Stimulated activated CD4-positive, alpha-beta T cell treated with anti-CD3 and anti-CD28 coated beads, Interleukin-4, amount 100 ng/mL, for 24 hours (primary cell): Measurements from ENCODE around the gene SEMA6A.
A peak's percentile ranks its signal among the peaks of the same experiment; 100 is the strongest.

Experiments used
- DNase-seq: peaks from one replicate; pipeline ENCODE4 v3.0.0-alpha.2; 2020

Gene SEMA6A

GRCh38 chr5:116574367-116575325 is at the start of gene SEMA6A:
SEMA6A (minus strand) TSS chr5:116574823; CDS start chr5:116504944, 69,879 bp downstream.
- peak; percentile 47 for DNase-seq

GRCh38 chr5:116622375-116623050 is 47.9 kb upstream of the SEMA6A start:
- no peak for DNase-seq

- no peak for DNase-seq
Observed at GRCh38 chr5:116621599-116621998, 47.0 kb upstream of the SEMA6A start.

DNA sequence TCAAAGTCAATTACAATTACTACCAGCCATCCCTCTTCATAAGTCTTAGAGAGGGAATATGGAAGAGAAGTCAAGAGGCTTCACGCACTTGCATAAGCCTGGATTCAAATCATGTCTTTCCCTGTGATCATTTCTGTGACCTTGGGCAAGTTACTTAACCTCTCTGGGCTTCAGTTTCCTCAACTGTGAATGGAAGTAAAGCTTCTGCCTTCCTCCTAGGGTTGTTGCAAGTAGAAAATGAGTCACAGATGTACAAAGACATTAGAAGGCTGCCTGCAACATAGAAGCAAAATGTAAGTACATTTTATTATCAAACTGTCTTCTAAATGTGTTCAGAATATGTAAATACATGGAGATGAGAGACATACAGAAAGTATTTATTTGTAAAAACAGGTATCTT is 42.3 kb upstream of the SEMA6A start:
- no peak for DNase-seq

DNA sequence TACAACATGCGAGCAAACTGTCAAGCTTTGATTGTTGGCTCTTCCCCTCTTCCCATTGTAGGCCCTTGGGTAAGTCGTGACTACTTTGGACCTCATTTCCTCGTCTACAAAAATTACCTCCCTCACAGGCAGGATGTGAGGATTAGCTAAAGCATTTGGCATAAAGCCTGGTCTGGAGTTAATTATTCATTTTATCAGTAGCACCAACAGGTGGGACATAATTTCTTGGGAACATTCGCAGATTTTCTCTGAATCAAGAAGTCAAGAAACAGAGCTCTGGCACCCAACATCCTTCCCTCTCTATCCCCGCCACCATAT is 39.9 kb upstream of the SEMA6A start:
- DNase-seq = no peak

DNA sequence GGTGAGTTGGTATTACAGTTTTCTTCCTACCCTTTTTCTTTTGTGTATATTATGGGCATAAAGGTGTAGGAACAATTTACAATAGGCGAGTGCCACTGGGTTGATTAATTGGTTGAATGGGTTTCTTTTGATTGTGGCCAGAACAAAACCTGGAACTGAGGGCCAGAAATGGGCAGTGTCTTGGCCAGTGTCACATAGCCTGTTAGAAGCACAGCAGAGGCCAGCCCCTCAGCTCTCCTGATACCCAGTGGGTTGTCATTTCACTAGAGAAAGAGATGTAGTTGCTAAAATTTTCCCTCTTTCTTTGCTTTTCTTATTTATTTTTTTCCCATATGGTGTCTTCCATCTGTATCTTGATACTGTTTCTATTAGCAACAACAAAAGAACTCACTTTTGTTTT is 38.8 kb upstream of the SEMA6A start:
- no peak for DNase-seq

DNA sequence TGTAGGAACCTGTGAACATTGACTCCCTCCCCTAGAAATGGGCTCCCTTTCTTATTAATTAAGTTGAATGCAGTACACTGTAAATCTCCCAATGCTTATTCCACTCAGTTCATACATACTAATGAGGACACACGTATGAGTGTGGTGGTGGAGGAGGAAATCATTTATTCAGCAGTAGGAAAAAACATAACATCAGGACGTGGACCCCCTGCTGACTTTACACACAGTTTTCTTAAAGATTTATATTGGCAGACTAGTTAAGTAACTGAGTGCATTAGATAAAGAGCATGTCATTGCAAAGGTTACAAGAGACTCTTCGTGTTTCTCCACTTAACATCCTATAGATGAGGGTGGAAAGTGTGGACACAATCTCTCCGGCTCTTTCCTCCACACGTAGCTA is 37.8 kb upstream of the SEMA6A start:
- DNase-seq = no peak

GRCh38 chr5:116605310-116606070 is 30.9 kb upstream of the SEMA6A start:
- no peak for DNase-seq

GRCh38 chr5:116604805-116605204 is 30.2 kb upstream of the SEMA6A start:
- no peak for DNase-seq

GRCh38 chr5:116600876-116601275 is 26.3 kb upstream of the SEMA6A start:
- no peak for DNase-seq

GRCh38 chr5:116598911-116599310 is 24.3 kb upstream of the SEMA6A start:
- DNase-seq = no peak

- no peak for DNase-seq
Observed at GRCh38 chr5:116595498-116595897, 20.9 kb upstream of the SEMA6A start.

DNA sequence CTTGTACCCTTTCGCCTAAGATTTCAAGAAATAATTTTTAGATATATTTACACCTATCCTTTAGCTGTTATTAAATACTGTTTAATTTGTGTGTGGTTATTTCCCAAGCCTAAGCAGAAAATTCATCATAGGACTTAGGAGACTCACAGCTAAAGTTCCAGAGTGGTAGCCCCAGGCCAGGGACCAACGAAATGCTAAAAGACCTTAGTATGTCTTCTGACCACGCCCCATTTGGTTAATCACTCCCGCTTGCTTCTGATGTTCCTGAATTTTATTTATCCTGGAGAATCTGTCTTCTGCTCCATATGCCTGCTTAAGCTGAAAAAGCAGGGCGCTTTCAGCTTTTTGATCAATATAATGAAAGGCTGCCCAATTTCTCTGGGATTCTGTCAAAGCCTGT is 18.7 kb upstream of the SEMA6A start:
- DNase-seq = no peak

DNA sequence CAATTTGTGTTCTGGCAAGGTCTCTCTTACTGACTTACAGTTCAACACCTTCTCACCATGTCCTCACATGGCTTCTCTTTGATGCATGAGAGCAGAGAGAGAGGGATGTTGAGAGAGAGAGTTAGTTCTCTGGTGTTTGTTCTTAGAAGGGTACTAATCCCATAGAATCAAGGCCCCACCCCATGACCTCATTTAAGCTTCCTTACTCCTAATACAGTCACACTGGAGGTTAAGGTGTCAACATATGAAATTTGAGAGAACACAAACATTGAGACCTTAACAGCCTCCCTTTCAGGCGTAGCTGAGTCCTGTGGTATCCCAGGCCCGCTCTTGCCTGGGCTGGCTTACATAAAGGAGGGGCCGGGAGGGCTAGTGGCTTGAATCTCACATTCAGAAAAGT is 10.6 kb upstream of the SEMA6A start:
- no peak for DNase-seq

- DNase-seq = no peak
Observed at GRCh38 chr5:116583862-116584222, 9.2 kb upstream of the SEMA6A start.

DNA sequence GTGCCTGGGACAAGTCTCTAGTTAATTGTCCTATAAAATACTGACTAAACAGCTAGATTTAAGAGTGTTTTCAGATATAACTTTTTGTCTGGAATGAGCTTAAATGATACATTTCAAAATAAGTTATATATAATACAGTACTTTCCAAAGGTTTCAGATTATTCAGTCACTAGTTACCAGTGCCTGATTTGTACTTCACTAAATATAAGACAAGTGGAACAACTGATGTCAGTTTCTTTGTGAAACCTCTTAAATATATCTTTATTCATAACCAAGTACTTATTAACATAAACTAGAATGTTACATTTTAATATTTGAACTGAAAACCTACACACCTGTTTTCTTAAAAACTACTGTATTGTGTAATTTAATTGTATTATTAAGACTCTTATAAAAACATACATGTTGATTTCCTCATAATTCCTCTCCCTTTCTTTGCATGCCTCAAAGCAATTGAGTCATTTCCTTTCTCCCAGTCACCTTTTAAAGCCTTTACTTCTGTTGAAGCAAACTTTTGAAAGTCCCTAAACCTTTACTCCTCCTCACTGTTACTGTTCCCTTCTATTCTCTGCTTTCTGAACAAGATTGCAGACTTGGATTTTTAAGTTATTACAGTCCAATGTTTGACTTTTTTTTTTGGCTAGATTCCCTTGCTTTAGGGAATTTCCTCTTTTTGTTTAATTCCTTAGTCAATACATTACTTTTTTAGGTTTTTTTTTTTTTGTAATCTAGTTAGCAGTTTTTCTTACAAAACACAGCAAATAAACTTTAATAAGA is 8.7 kb upstream of the SEMA6A start:
- DNase-seq = no peak

GRCh38 chr5:116581910-116582309 is 7.3 kb upstream of the SEMA6A start:
- DNase-seq = no peak

GRCh38 chr5:116579144-116579543 is 4.5 kb upstream of the SEMA6A start:
- DNase-seq = no peak

GRCh38 chr5:116578676-116579075 is 4.1 kb upstream of the SEMA6A start:
- DNase-seq = no peak

DNA sequence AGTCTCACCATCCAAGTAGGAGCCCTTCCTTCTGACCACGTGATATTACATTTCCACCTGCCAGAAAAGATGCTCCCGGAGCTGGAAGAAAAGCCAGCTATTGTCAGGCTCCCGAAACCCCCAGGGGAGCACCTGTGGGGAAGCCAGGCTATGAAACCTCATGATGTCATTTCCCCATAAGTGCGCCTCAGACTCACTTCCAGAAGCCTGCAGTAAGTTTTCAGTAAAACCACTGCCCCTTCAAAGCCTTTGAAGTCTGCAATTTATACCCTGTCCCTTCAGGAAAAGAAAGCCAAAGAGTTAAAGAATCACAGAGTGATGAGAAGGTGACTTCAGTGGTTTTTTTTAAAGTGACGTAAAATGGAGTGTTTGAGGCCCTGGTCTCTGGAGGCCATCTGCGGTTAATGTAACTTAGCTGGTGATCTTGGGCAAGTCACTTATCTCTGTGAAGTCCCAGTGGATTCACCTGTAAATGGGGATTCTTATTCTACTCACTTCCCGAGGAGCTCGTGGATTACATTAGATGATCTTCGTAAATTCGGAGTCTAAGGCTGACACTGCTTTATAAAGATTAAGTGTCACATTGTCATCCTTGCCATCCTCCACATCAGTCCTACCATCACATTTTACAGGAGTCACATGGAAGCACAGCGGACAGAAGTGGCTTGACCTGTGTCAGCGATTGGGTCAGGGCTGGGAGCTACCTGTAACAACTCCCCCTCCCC is 2.6 kb upstream of the SEMA6A start:
- DNase-seq = no peak

- peak; percentile 16 for DNase-seq
Observed at GRCh38 chr5:116576053-116576713, 1.6 kb upstream of the SEMA6A start.
